K562 (cell line): ENCODE measurements around the gene KRTAP1-5. TPM values are rescaled to one million over a fixed set of nuclear protein-coding genes. Genes with fewer than 3 reads are reported as not detected.

Source experiments
- ATAC-seq: fragments of 200-7000 bp; cut with Tn5 transposase; 3 replicates; pipeline ENCODE4 v1.9.1; 2020; ENCODE audit warnings: moderate library complexity
- BruUV-seq: library from RNA; stranded (reverse); fragments of 400-500 nt; replicated peaks from 2 replicates; lab custom pipeline; 2021; lab: Mats Ljungman, UMichigan
- CTCF ChIA-PET: fragments of 300-600 bp; formaldehyde crosslinking; extraction: SDS; loops from one replicate; lab custom pipeline; 2021; ENCODE audit warnings: low intra/inter-chr PET ratio; lab: Yijun Ruan, JAX
- POLR2A ChIA-PET: fragments of 300-600, 350-650 bp; sonication (Branson Sonifier 250); formaldehyde crosslinking; extraction: SDS; loops from one replicate; lab custom pipeline; 2021; ENCODE audit warnings: antibody characterized with exemption, inconsistent platforms; lab: Yijun Ruan, JAX
- DNase-seq, 4 experiments: peaks; one replicate each; pipeline versions ENCODE4 v3.0.0 to v3.0.0-alpha.2; 2011 to 2018; ENCODE audit warnings: low spot score in 3 of 4, mixed read lengths in 3 of 4; ENCODE audit errors: extremely low read depth in 1 of 4
- FAIRE-seq: peaks from 2 replicates; lab custom pipeline; 2011; peaks lifted over from hg19 to GRCh38; lab: Jason Lieb, UNC
- H2AFZ ChIP-seq: 2 replicates; pipeline ENCODE4 v1.6.0; 2011; ENCODE audit warnings: low read depth, low read length, control low read depth, inconsistent platforms
- H3K27ac ChIP-seq: fragments of 200-600 bp; 3 replicates; pipeline ENCODE4 v1.8.0; 2011; ENCODE audit warnings: low read depth, mild to moderate bottlenecking, control low read depth, inconsistent platforms, low read length, moderate library complexity, mixed read lengths; ENCODE audit errors: extremely low read depth
- H3K27me3 ChIP-seq, 2 experiments: fragments of 300-600 bp in 1 of 2; 2 replicates in 1 of 2; 3 replicates in 1 of 2; pipeline versions ENCODE4 v1.6.0 to v1.8.0; 2011; ENCODE audit warnings: inconsistent platforms in 2 of 2, low read length in 2 of 2, mild to moderate bottlenecking in 1 of 2, mixed read lengths in 1 of 2, moderate library complexity in 1 of 2; ENCODE audit not compliant: control insufficient read depth in 2 of 2, insufficient read depth in 2 of 2
- H3K36me3 ChIP-seq: fragments of 300-600 bp; 3 replicates; pipeline ENCODE4 v1.8.0; 2011; ENCODE audit warnings: mild to moderate bottlenecking, low read length, inconsistent platforms; ENCODE audit not compliant: control insufficient read depth, insufficient read depth
- H3K4me1 ChIP-seq, 2 experiments: fragments of 200-600 bp in 1 of 2; replicated peaks in 1 of 2; 2 replicates in 1 of 2; 3 replicates in 1 of 2; pipeline versions ENCODE4 v1.5.1 to v1.8.0; 2011; ENCODE audit warnings: inconsistent platforms in 2 of 2, low read length in 2 of 2, mild to moderate bottlenecking in 1 of 2, mixed read lengths in 1 of 2, moderate library complexity in 1 of 2; ENCODE audit not compliant: control insufficient read depth in 2 of 2, insufficient read depth in 2 of 2
- H3K4me2 ChIP-seq: 2 replicates; pipeline ENCODE4 v1.6.1; 2011; ENCODE audit warnings: low read length, control low read depth, inconsistent platforms, mixed read lengths; ENCODE audit not compliant: insufficient read depth
- H3K4me3 ChIP-seq: fragments of 200-600 bp; sonication (generic), shearing (Covaris generic); 2 replicates; pipeline ENCODE4 v1.5.1; 2016; ENCODE audit warnings: control low read depth, inconsistent platforms
- H3K79me2 ChIP-seq: fragments of 200-600 bp; 3 replicates; pipeline ENCODE4 v1.8.0; 2011; ENCODE audit warnings: low read length, inconsistent platforms; ENCODE audit not compliant: control insufficient read depth, insufficient read depth
- H3K9ac ChIP-seq, 2 experiments: 2 replicates each; pipeline versions ENCODE4 v1.6.0 to v1.6.1; 2011; ENCODE audit warnings: low read depth in 2 of 2, low read length in 2 of 2, control low read depth in 1 of 2, inconsistent platforms in 1 of 2, mild to moderate bottlenecking in 1 of 2, mixed read lengths in 1 of 2; ENCODE audit not compliant: insufficient read depth in 1 of 2
- H3K9me1 ChIP-seq: one replicate; pipeline ENCODE4 v1.6.0; 2011; ENCODE audit warnings: inconsistent platforms, mild to moderate bottlenecking, low read length, moderate library complexity; ENCODE audit not compliant: control insufficient read depth, insufficient read depth
- H3K9me3 ChIP-seq: replicated peaks from 2 replicates; pipeline ENCODE4 v1.5.1; 2011; ENCODE audit warnings: low read depth, low read length, inconsistent platforms; ENCODE audit not compliant: control insufficient read depth, insufficient read depth
- H4K20me1 ChIP-seq: replicated peaks from 2 replicates; pipeline ENCODE4 v1.6.1; 2011; ENCODE audit warnings: low read length, inconsistent platforms, mixed read lengths; ENCODE audit not compliant: control insufficient read depth, insufficient read depth
- HINFP ChIP-seq: fragments of 450-650 bp; conservative IDR thresholded peaks from 2 replicates; pipeline ENCODE4 v1.6.1; 2016; ENCODE audit warnings: missing genetic modification characterization, low read depth, mild to moderate bottlenecking, control low read depth, missing compliant biosample characterization
- MXI1 ChIP-seq: IDR thresholded peaks from 2 replicates; pipeline ENCODE4 v1.6.1; 2011; ENCODE audit warnings: low read depth, mild to moderate bottlenecking, improper control_type of control experiment, low read length
- NCOA6 ChIP-seq: fragments of 450-650 bp; IDR thresholded peaks from 2 replicates; pipeline ENCODE4 v1.6.1; 2017; ENCODE audit warnings: mild to moderate bottlenecking
- NFRKB ChIP-seq: fragments of 450-650 bp; IDR thresholded peaks from 2 replicates; pipeline ENCODE4 v1.6.1; 2016; ENCODE audit warnings: low read depth
- PHF21A ChIP-seq: fragments of 450-650 bp; IDR thresholded peaks from 2 replicates; pipeline ENCODE4 v1.6.1; 2017; ENCODE audit warnings: low read depth, borderline replicate concordance
- RBM25 ChIP-seq: fragments of 200-400 bp; formaldehyde crosslinking; IDR thresholded peaks from 2 replicates; pipeline ENCODE4 v1.6.1; 2018; ENCODE audit warnings: low read length, low read depth, moderate library complexity; ENCODE audit not compliant: severe bottlenecking
- SIN3A ChIP-seq, 2 experiments: fragments of 150-350 bp in 1 of 2; IDR thresholded peaks; 2 replicates each; pipeline ENCODE4 v1.6.1; 2011 to 2016; ENCODE audit warnings: borderline replicate concordance in 2 of 2, low read depth in 2 of 2, low read length in 2 of 2, mild to moderate bottlenecking in 2 of 2, moderate library complexity in 2 of 2; ENCODE audit not compliant: control insufficient read depth in 1 of 2
- TAF9B ChIP-seq: fragments of 450-650 bp; IDR thresholded peaks from 2 replicates; pipeline ENCODE4 v1.6.1; 2018; ENCODE audit warnings: mild to moderate bottlenecking; ENCODE audit not compliant: partially characterized antibody
- ZNF277 ChIP-seq: fragments of 250-450 bp; sonication (Bioruptor Pico); IDR thresholded peaks from 2 replicates; pipeline ENCODE4 v1.8.0; 2022; ENCODE audit warnings: inconsistent platforms, mild to moderate bottlenecking, moderate library complexity, borderline replicate concordance
- ZNF384 ChIP-seq: IDR thresholded peaks from 2 replicates; pipeline ENCODE4 v1.6.1; 2012; ENCODE audit warnings: low read depth, low read length, improper control_type of control experiment
- WGBS: fragments of 100-300 bp; shearing (Covaris generic); methylation state at CpG from one replicate; pipeline ENCODE4 v1.1.6; 2016; ENCODE audit warnings: low coverage, mixed read lengths; ENCODE audit not compliant: insufficient coverage; ENCODE audit errors: missing lambda C conversion rate; 5-methylcytosine and 5-hydroxymethylcytosine counted together
- in situ Hi-C: fragments of 300-500 bp; cut with MboI; formaldehyde crosslinking; loops from 4 replicates; pipeline ENCODE4 v1.15.0; 2018; ENCODE audit warnings: inconsistent platforms, mixed read lengths
- intact Hi-C: fragments of 100-400 bp; cut with micrococcal nuclease; formaldehyde crosslinking; loops from 2 replicates; pipeline ENCODE4 v1.14.2; 2022
- polyA plus RNA-seq, 8 experiments: library from polyadenylated mRNA; depleted of rRNA in 4 of 8; stranded (reverse) in 5 of 8; unstranded in 3 of 8; fragments of >200 nt; fragmentation: Nextera tagmentation in 2 of 8; fragmentation: Illumina TruSeq in 1 of 8; extraction: Ambion mirVana in 2 of 8; extraction: Trizol in 1 of 8; gene quantifications; 2 replicates each; pipeline versions ENCODE4 v1.2.1 to v1.2.3, GENCODE V29; 2011 to 2014; ENCODE audit warnings: inconsistent platforms in 1 of 8, missing spikeins in 1 of 8
- total RNA-seq, 7 experiments: library from RNA; depleted of rRNA in 6 of 7; stranded (reverse); fragments of >200 nt in 6 of 7; fragmentation: Illumina TruSeq in 2 of 7; extraction: Trizol in 2 of 7; gene quantifications; 2 replicates each; pipeline versions ENCODE4 v1.2.1 to v1.2.3, GENCODE V29; 2011 to 2021; ENCODE audit warnings: low replicate concordance in 1 of 7

KRTAP1-5 gene
- total and polyA plus RNA-seq, 9 of the 15 experiments (the other 6 are each of a cell fraction or from before 2014, with no cell fraction given), result not detected

GRCh38 chr17:40981115-40981514 is 45.9 kb downstream of the KRTAP1-5 start:
- Histone ChIP-seq H3K27ac (no peak overlapping the region), H2AFZ (no peak overlapping the region), H4K20me1 (no peaks in the 10 kb centered on the region; the same call in 1 of the 2 replicates), H3K4me3 (no peak overlapping the region), H3K27me3 (peaks cover 3 to 32% of the 10 kb centered on the region in 2 experiments; a peak in 4 of 5 replicates), H3K36me3 (no peaks in the 10 kb centered on the region), H3K9ac (no peak overlapping the region), H3K4me1 (no peaks in the 10 kb centered on the region; a peak in 1 of 5 replicates)
- POLR2A ChIA-PET, result interaction anchor here (0.7 to 2.2 kb wide), 3 partner anchors 15 to 572 kb away, joined by 3 to 8 read pairs (median 4); no protein-coding TSS in a partner anchor
- intact Hi-C loops, result no loop called here
- ATAC-seq (no peak), DNase-seq (no peak)
- 0% methylated on average over 5 of the region's 5 CpGs for WGBS
- in situ Hi-C loops, result no loop called here
- CTCF ChIA-PET, result no interaction called here
- TF ChIP-seq ZNF277 (CRISPR knock-in tag) (no peak), RBM25 (peak; percentile 70)
- TF ChIP-seq, all 486 proteins: peak for 1
- no TSS peak for BruUV-seq
- no peaks in the 10 kb centered on the region for H3K79me2 ChIP-seq
- H3K4me2 ChIP-seq, result no peak overlapping the region
- no peaks in the 10 kb centered on the region for H3K9me3 ChIP-seq
- FAIRE-seq, result no peak
- peaks cover 4% of the 10 kb centered on the region for H3K9me1 ChIP-seq

- ChIA-PET CTCF (no interaction called here), POLR2A (interaction anchor here (0.6 to 2.2 kb wide), 6 partner anchors 15 to 810 kb away, joined by 3 to 8 read pairs (median 4); no protein-coding TSS in a partner anchor)
- H3K9ac ChIP-seq, result peak overlapping the region in 1 of 2 experiments; percentile 35; a peak in 1 of 4 replicates
- no peak for DNase-seq
- H3K9me1 ChIP-seq, result peaks cover 4% of the 10 kb centered on the region
- H3K27me3 ChIP-seq, result peaks cover 3 to 34% of the 10 kb centered on the region in 2 experiments; a peak in 4 of 5 replicates
- no peak overlapping the region for H2AFZ ChIP-seq
- H3K4me1 ChIP-seq, result no peaks in the 10 kb centered on the region; a peak in 1 of 5 replicates
- no peak overlapping the region for H3K4me3 ChIP-seq
- no TSS peak for BruUV-seq
- H3K36me3 ChIP-seq, result no peaks in the 10 kb centered on the region
- 0% methylated on average over 8 of the region's 8 CpGs for WGBS
- no peak for ATAC-seq
- intact Hi-C loops (no loop called here), in situ Hi-C loops (no loop called here)
- FAIRE-seq, result no peak
- H3K9me3 ChIP-seq, result no peaks in the 10 kb centered on the region
- no peak overlapping the region for H3K4me2 ChIP-seq
- H3K27ac ChIP-seq, result no peak overlapping the region
- H4K20me1 ChIP-seq, result no peaks in the 10 kb centered on the region; the same call in 1 of the 2 replicates
- H3K79me2 ChIP-seq, result no peaks in the 10 kb centered on the region
- TF ChIP-seq NFRKB (no peak), TAF9B (no peak), ZNF384 (no peak), SIN3A (IDR thresholded peaks at IDR 0.05; ENCODE audit: borderline replicate concordance in 2 of 2, control insufficient read depth in 1 of 2, low read depth in 2 of 2, low read length in 2 of 2) (no peak), PHF21A (no peak), NCOA6 (no peak), HINFP (tag) (no peak), MXI1 (no peak)
Measured at GRCh38 chr17:40980596-40980995, 46.4 kb downstream of the KRTAP1-5 start.
